Esophagus muscularis mucosa (tissue), 3 donors: ENCODE results near the gene OR10W1.

ENCODE experiments used
- POLR2AphosphoS5 ChIP-seq, 2 donors: sonication (generic); formaldehyde crosslinking; IDR thresholded peaks; one replicate each; pipeline ENCODE4 v1.6.1; 2017; ENCODE audit warnings: antibody characterized with exemption in 2 of 2
- TF ChIP-seq, protein P1 (sequence below), 3 experiments: fragments of 200-600 bp in 2 of 3; fragments of 450-650 bp in 1 of 3; sonication (generic) in 2 of 3; IDR thresholded peaks; one replicate each; pipeline ENCODE4 v1.5.1; 2017 to 2019; ENCODE audit warnings: antibody characterized with exemption in 3 of 3, mild to moderate bottlenecking in 2 of 3, moderate library complexity in 1 of 3

- TF ChIP-seq, protein P1, sequence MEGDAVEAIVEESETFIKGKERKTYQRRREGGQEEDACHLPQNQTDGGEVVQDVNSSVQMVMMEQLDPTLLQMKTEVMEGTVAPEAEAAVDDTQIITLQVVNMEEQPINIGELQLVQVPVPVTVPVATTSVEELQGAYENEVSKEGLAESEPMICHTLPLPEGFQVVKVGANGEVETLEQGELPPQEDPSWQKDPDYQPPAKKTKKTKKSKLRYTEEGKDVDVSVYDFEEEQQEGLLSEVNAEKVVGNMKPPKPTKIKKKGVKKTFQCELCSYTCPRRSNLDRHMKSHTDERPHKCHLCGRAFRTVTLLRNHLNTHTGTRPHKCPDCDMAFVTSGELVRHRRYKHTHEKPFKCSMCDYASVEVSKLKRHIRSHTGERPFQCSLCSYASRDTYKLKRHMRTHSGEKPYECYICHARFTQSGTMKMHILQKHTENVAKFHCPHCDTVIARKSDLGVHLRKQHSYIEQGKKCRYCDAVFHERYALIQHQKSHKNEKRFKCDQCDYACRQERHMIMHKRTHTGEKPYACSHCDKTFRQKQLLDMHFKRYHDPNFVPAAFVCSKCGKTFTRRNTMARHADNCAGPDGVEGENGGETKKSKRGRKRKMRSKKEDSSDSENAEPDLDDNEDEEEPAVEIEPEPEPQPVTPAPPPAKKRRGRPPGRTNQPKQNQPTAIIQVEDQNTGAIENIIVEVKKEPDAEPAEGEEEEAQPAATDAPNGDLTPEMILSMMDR (IDR thresholded peaks at IDR 0.05) = no peak
- TF ChIP-seq POLR2AphosphoS5 (IDR thresholded peaks at IDR 0.05) = no peak
These were observed at the start of gene OR10W1 for GRCh38 chr11:58268142-58268541.
